NCI-H510A treated with DMSO at 0.1 percent for 48 hours (cell line): ENCODE data around the gene NKX1-2.

Source experiments
- DNase-seq: peaks from one replicate; lab custom pipeline; 2025; lab: John Stamatoyannopoulos, UW

NKX1-2 gene

GRCh38 chr10:124474514-124475070 is 24.8 kb upstream of the NKX1-2 start:
- no peak for DNase-seq

DNA sequence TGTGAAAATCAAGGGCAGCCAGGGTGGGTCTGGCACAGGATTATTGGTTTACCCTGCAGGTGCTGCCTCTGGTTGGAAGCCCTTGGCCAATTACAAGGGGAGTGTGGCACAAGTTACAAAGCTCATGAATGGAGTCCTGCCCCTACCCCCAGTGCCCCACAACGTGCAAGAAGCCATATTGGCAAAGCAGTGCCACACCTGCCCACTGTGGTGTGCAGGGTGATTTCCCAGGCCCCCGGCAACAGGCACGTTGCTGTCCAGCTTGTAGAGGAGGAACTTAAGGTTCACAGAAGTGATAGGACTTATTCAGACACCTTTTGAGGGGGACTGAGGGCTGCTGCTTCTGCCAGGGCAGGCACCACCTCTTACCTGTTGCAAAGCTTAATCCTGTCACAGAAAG is 23.2 kb upstream of the NKX1-2 start:
- DNase-seq: no peak

- no peak for DNase-seq
Measured at GRCh38 chr10:124472071-124472470, 22.2 kb upstream of the NKX1-2 start.

GRCh38 chr10:124470544-124471434 is 21.0 kb upstream of the NKX1-2 start:
- peak; percentile 12 for DNase-seq

- DNase-seq: no peak
Measured at GRCh38 chr10:124469956-124470484, 20.2 kb upstream of the NKX1-2 start.

DNA sequence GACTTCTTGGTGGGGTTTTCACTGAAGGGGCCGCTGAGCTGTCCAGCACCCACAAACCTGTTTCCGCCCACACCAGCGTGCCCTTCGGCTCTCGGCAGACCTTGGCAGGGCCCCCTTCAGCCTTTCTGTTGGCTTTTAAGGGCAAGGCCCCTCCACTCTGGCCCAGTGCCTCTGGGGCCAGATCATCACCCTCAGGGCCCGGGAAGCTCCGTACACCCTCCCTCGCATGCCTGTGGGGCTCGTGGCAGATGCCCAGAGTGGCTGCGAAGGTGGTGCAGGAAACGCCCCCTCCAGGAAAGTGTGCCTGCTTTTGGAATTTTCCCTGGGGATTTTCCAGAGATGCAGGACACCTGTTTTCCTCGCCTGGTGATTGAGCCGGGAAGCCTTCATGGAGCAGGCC is 18.8 kb upstream of the NKX1-2 start:
- DNase-seq: no peak

DNA sequence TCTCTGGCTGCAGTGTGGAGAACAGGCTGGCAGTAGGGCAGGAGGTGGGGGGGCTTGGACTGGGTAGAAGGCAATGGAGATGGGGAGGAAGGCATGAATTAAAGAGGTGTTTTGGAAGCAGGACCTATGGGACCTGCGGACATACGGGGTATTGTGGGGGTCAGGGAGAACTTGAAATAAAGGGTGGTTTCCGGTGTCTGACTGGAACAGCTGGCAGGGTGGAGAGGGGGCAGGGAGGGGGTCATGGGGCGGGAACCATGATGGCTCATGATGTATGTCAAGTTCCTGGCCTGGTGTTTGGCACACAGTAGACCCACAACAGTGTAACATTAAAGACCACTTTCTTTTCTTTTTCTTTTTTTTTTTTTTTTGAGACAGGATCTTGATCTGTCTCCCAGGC is 17.3 kb upstream of the NKX1-2 start:
- DNase-seq: no peak

DNA sequence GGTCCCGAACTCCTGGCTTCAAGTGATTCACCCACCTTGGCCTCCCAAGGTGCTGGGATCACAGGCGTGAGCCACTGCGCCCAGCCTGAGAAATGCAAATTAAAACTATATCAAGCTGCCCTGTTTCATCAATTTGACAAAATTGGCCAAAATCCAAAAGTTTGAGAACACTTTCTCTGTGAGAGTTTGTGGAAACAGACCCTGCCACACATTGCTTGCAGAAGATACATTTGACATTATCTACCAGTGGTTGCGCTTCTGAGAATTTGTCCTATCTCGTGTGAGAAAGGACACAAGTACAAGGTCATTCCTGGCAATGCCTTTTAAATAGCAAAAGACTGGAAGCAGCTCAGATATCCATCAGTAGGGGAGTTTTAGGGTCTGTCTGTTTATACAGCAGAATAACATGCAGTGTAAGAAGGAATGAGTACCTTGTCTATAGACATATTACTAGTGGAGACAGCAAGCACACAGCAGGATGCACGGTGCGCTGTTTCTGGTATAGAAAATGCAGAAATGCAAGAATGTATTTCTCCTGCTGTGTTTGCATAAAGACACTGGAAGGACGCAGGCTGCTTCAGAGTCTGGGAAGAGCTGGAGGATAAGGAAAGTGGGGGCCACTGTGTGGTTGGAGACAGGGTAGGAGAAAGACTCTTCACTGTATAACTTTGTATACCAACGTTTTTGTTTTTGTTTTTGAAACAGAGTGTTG is 16.1 kb upstream of the NKX1-2 start:
- DNase-seq: no peak

GRCh38 chr10:124465003-124465776 is 15.4 kb upstream of the NKX1-2 start:
- peak; percentile 15 for DNase-seq

DNA sequence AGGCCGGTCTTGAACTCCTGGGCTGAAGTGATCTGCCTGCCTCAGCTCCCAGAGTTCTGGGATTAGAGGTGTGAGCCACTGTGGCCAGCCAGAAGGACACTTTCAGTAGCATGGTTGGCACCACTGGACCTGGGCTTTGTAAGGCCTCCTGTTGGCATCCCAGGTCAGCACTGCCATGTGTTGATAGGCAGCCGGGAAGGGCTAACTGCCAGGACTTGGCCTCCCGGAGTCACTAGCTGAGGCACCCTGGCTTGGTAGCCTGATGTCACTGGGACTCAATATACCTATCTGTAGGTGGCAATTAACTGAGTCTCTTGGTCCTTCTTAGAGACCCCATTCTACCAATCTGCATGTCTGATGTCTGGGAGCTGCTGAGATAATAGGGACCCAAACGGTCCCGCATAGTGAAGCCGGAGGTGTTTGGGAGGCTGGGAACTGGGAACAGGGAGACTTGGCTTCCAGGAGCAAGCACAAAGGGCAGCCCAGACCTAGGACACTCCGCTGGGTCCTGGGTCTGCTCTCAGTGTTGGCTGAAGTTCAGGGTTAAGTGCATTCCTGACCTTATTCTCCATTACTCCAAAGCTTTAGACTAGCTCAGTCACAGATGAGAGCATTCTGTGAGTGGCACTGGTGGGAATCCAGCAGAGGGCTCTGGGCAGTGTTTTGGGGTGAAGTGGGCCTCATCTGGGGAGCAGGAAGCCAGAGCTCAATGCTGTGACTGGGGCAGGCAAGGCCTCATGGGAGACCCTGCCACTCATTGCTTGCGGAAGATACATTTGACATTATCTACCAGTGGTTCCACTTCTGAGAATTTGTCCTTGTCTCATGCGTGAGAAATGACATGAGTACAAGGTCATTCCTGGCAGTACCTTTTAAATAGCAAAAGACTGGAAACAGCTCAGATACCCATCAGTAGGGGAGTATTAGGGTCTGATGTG is 14.5 kb upstream of the NKX1-2 start:
- DNase-seq: no peak

- no peak for DNase-seq
Measured at GRCh38 chr10:124462348-124462695, 12.5 kb upstream of the NKX1-2 start.

DNA sequence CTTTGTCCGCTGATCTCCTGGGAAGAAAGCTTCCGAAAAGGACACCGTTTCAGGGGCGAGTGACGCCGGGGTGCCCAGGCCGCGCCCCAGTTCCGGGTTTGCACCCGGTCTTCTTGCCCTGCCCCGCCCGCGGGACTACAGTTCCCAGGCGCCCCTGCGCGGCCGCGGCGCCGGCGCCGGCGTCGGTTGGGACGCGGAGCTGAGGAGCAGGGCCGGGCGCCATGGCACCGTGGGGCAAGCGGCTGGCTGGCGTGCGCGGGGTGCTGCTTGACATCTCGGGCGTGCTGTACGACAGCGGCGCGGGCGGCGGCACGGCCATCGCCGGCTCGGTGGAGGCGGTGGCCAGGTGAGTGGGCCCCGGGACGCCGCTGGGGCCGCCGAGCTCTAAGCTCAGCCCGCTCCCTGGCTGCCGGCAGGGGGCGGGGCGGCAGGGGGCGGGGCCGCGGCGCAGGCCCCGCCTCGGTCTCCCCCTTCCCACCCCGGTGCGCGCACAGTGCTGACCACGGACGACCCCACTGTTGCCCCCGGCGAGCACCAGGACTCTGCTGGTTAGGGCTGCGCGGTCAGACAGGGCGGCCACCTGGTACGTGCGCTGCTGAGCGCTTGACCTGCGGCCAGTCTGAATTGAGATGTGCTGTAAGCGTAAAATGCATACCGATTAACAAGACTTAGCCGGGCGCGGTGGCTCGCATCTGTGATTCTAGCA is 12.0 kb upstream of the NKX1-2 start, which contains the start of gene LHPP:
TSS of gene LHPP (plus strand) at position 182 of the 706 bp plus-strand sequence. CDS start at position 222, 40 bp downstream.
- peak; percentile 69 for DNase-seq

- no peak for DNase-seq
Measured at GRCh38 chr10:124460144-124460543, 10.3 kb upstream of the NKX1-2 start.

GRCh38 chr10:124459395-124459794 is 9.6 kb upstream of the NKX1-2 start:
- no peak for DNase-seq

- no peak for DNase-seq
Measured at GRCh38 chr10:124458889-124459288, 9.1 kb upstream of the NKX1-2 start.

GRCh38 chr10:124458473-124458872 is 8.6 kb upstream of the NKX1-2 start:
- DNase-seq: no peak

DNA sequence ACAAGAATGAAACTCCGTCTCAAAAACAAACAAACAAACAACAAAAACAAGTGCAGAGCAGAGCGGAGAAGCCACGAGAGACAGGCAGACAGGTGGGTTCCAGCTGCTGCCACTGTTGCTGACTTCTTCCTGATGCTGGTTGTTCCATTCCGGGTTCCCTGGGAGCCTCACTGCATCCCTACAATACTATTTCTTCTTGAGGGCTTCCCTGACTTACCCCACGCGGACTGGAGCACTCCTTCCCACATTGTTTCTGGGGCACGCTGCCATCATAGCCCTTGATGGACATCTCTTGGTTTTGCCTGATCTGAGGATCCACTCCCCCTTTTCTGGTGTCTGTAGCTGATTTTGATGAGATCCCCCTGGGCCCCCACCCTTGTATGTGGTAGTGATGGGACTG is 5.6 kb upstream of the NKX1-2 start:
- no peak for DNase-seq

- DNase-seq: no peak
Measured at GRCh38 chr10:124453960-124454610, 4.2 kb upstream of the NKX1-2 start.

GRCh38 chr10:124451276-124451675 is 1.4 kb upstream of the NKX1-2 start:
- DNase-seq: no peak

GRCh38 chr10:124450783-124451057 is 885 bp upstream of the NKX1-2 start:
- DNase-seq: no peak
